NCI-H1436 (cell line): Measurements from ENCODE around the gene ZFAND3.

ENCODE experiments used
- DNase-seq: peaks from one replicate; lab custom pipeline; 2025; lab: John Stamatoyannopoulos, UW

Gene ZFAND3

DNA sequence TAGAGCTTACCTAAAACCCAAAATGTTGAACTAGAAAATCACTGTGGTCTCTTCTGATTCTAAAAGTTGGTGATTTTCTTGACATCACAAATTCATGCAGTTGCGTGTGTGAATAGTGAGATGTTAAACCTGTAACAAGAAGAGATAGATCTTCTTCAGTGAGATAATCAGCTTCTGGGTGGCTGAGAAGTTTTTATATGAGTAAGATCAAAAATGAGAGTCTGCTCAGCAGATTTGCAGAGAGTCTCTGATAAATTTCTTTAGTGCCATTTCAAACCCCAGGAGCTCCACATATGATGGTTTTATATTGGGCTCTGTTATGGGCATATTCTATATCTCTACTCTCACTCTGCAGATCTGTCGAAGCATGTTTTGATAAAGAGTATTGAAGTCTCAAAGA, 185.4 kb downstream of the ZFAND3 start:
- DNase-seq, result no peak

GRCh38 chr6:38011937-38012336, 192.4 kb downstream of the ZFAND3 start:
- no peak for DNase-seq

GRCh38 chr6:38012573-38012972, 193.0 kb downstream of the ZFAND3 start:
- no peak for DNase-seq

DNA sequence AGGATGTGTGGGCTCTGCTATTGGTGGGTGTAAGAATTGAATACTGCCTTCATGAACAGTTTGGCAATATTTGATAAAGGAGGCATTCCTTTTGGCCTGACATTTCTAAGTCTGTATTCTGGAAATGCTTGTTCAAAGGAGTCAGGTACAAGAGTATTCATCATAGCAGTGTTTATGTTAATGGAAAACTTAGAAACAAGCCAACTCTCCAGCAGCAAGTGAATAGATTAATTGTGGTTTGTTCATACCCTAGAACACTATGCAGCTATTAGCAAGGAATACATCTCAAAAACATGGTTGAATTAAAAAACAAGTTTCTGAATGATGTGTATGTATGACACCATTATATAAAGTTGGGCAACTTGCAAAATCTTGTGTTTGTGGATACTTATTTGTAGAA, 195.8 kb downstream of the ZFAND3 start:
- DNase-seq, result no peak

DNA sequence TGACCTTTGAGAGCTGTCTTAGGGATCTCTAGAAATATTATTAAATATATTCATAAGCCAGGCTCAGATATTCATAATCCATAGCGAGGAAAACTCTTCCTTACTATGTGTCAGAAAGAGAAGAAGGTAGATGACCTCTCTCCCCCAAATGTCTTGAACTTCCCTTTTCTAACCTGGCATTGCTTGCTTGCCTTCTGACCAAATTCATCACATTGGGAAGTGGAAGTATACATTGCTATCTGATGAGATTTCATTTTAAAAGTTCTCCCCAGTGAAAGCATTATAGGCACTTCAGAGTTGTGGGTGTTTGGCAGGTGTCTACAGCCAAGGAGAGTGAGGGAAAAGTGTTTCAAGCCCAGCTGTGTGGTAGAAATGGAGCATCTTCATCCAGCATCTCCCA, 197.3 kb downstream of the ZFAND3 start:
- DNase-seq, result no peak

DNA sequence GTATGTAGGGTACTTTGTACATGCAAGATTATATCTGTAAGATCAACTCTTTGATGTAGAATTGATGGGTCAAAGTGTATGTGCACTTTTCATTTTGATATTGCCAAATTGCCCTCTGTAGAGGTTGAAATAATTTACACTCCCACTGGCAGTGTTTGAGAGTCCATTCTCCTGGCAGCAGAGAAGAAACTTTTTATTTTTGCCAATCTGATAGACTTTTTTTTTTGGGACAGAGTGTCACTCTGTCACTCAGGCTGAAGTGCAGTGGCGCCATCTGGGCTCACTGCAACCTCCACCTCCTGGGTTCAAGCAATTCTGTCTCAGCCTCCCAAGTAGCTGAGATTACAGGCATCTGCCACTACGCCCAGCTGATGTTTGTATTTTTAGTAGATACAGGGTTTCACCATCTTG, 199.2 kb downstream of the ZFAND3 start:
- DNase-seq, result no peak

DNA sequence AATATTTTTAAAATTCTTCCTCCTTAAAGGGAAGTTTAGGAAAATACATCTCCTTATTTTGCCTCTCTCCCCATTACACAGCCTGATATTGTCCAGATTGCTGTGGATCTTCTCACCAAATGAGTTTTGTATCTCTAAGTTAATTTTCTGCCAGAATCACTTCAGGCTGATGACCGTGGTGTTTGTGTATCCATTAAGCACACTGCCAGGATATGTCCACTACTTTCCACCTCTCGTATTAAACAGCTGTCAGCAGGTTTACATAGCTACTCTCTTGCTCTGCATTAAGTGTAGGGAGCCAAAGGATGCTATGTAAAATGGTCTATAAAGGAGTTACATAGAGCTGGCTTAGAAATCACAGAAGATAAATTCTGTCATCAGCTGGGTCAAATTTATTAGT, 201.1 kb downstream of the ZFAND3 start:
- no peak for DNase-seq

DNA sequence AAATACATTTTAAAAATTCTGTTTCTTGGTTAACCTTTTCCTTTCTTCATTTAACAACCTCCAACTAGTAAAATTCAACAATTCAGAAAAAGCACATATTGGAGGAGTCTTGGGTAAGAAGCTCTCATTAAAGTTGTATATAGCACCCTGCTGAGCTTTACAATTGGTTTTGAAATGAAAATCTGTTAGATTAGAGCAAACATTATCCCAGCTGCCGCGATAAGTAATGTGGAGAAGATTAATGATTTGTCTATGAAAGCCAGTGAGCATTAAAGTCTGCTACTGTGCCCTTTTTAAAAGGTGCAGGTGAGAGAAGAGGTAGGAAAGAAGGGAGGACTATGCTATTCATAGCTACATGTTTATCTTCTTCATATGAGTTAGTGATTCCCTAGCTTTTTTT, 201.5 kb downstream of the ZFAND3 start:
- DNase-seq, result no peak

DNA sequence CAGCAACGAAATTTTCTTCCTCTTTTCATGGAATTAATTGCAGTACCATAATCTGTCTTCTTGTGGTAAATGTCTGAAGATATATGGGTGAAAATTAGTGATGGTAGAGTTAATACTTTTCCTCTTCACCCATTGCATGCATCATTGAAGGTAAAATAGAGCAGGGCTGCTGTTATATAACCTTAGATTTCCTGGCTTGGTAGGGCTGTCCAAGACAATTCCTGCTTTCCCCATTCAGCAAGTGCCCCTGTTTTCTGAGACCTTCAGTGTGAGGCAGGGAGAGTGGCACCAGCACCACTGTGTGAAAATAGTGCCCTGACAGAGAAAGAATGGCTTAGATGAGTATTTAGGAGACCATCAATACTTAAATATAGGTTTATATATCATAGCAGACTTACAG, 202.0 kb downstream of the ZFAND3 start:
- DNase-seq, result no peak

DNA sequence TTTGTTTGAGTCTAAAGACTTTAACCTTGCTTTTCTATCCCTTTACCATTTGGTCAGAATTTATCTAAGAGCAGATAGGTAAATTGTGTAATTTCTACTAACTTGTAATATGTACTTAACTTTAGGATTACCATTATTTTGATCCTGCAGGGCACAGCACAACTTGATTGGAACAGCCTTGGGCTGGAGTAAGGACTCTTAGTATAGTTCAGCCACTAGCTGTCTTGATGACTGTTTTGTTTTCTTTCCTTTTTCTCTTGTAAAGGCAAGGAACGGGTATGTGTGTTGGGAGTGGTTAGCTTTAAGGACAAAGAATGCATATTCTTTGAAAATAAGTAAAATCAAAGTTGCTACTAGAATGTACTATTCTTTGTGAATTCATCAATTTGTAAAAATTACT, 203.2 kb downstream of the ZFAND3 start:
- no peak for DNase-seq

DNA sequence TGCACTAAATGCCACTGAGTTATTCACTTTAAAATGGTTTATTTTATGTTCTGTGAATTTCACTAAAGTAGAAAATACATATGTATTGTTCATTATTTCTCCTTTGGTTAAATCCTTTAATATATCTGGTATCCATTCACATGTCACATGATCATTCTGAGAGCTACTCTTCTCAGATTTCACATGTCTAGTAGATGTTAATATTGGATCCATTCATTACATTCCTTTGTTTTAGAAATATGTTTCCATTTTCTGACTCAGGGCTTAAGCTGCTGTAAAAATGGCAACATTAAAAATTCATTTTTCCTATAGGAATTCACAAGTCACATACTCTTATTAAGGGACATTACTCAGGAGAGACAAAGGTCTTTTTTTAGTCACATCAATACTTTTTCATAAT, 205.4 kb downstream of the ZFAND3 start:
- DNase-seq, result no peak

DNA sequence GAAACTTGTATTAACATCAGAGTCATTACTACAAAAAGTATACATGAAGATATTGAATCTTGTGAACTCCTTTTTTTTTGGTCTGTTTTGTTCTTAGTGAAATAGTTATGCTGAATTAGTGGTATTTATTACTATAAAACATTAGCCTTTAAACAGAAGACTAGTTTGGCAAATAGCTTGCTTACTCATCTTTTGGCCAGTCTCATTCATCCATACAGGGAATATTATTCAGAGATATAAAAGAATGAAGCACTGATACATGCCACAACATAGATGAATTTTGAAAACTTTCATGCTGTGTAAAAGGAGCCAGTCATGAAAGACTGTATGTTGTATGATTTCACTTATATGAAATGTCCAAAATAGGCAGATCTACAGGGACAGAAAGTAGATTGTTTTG, 205.9 kb downstream of the ZFAND3 start:
- DNase-seq, result no peak

DNA sequence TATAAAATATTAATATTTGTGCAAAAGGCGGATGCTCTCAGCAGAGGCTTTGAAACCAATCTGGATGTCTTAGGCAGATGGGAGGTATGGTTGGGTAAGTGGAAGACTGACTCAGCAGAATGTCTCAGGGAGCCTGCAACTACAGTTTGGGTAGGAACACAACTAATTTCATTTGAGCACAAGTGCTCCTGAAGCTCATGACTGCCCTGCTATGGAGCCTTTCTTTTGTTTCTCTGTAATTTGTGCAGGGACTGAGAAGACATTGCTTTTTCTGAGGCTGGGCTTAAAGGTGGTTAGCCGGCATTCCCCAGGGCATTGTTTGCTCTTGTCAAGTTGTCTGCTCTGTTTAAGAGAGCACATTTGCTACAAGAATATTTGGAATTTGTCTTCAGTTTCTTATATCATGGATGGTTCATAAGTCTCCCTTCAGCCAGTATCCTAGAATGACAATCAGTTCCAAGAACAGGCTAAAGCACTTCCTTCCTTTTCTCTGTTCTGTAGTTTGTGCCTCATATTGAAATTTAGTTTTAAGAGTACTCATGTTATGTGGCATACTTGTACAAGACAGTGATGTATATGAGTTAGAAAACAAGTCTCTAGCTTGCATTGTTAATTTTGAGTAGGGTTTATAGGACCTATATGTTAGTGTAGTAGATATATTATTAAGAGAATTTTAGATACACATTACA, 208.3 kb downstream of the ZFAND3 start:
- DNase-seq, result no peak

GRCh38 chr6:38030380-38030779, 210.9 kb downstream of the ZFAND3 start:
- DNase-seq, result no peak

DNA sequence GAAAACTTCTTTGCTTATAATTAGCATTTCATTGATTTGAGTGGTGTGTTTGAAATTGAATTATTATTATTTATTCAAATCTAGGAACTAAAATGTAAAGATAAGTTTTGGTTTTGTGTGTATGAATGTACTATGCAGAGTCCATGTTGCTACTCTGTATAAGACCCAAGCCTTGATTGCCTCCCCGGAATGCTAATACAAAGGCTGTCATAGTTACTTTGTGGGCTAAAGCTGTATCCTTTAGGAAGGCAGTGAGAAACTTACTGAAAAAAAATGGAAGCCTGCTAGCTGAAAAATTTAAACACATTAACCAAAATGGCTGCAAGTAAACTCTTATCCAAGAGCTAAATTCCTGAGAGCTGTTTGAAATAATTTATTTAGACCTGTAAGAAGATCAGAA, 213.3 kb downstream of the ZFAND3 start:
- no peak for DNase-seq

GRCh38 chr6:38033442-38033982, 214.0 kb downstream of the ZFAND3 start:
- DNase-seq, result no peak

DNA sequence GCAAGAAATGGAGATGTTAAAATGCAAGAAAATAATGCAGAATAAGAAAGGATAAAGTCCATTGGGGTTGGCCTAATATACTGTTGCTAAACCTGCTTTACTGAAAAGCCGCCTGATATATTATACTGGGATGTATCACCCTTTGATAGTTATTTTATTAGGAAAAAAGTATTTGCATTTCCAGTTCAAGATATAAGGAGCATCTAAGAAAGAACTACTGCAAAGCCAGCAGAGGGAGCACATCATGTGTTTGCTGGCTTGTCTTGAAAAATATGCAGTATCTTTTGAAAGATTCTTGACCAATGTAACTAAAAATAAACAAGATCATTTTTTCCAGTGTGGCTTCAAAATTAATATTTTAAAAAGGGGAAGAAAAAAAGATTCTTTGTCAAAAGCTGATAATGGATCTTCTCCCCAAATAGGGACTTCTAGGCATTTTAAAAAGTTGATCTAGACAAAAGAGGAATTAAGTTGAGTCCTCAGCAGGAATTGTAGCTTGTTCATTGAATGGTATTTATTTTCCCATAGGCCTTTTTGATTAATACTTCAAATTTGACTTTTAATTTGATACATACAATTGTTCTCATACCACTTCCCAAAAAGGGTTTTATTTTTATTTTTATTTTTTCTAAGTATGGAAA, 214.9 kb downstream of the ZFAND3 start:
- DNase-seq, result no peak

- DNase-seq, result no peak
Observed at GRCh38 chr6:38035478-38035877, 216.0 kb downstream of the ZFAND3 start.

GRCh38 chr6:38039502-38039901, 220.0 kb downstream of the ZFAND3 start:
- no peak for DNase-seq

DNA sequence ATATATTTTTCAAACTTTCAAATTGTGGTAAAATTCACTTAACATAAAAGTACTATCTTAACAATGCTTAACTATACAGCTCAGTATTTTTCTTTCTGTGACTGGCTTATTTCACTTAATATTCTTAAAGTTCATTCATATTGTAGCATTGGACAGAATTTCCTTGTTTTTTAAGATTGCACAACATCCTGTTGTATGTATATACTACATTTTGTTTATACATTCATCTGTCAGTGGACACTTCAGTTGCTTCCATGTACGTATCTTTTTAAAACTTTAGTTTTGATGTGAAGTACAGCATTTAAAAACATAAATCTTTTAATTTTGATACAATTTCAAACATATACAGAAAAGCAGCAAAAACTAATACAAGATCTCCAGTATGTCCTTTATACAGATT, 220.7 kb downstream of the ZFAND3 start:
- DNase-seq, result no peak

DNA sequence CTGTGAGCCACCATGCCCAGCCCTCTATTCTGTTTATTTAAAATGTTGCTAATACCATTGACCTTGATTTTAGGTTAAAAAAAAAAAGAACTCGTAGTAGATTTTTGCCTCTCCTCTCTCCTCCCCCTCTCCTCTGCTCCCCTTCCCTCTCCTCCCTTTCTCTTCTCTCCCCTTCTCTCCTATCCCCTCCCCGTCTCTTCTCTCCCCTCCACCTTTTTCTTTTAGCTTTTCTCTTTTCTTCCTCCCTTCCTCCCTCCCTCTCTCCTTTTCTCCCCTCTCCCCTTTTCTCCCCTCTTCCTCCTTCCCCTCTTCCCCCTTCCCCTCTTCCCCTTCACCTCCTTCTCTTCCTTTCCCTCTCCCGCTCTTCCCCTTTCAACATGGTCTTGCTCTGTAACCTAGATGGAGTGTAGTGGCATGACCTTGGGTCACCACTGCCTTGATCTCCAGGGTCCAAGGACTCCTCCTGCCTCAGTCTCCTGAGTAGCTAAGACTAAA, 223.8 kb downstream of the ZFAND3 start:
- no peak for DNase-seq

DNA sequence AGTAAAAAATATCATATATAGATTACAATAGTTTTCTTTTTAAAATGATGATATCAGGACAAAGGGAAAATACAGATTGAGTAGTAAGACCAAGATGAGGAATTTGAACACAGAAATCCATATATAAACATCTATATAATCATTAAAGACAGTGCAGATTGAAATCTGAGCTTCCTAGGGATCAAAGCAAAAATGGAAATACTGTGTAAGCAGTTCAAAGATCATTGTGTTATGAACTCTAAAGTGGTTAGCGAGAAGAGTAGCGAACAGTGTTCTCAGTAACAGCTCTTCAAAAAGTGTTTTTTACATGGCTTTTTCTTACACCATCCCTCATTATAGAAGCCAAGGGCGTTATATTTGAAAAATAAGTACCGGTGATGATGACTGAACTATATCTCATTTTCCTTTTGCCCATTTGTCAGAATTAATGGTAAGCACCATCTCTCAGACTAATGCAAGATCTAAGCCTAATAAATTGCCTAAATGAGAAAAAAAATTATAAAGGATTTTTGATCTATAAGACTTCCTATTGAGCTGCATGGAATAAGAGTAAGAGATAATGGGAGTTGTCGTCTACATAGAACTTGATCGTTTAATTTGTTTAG, 226.3 kb downstream of the ZFAND3 start:
- no peak for DNase-seq

- DNase-seq, result no peak
Observed at GRCh38 chr6:38047562-38047961, 228.0 kb downstream of the ZFAND3 start.
